ENCODE data around the gene STK38.
"Not testable (repeated sequence)": the region's sequence is repeated elsewhere in the genome, so short reads cannot be mapped to it uniquely, and the experiment has no call there.

Gene STK38

DNA sequence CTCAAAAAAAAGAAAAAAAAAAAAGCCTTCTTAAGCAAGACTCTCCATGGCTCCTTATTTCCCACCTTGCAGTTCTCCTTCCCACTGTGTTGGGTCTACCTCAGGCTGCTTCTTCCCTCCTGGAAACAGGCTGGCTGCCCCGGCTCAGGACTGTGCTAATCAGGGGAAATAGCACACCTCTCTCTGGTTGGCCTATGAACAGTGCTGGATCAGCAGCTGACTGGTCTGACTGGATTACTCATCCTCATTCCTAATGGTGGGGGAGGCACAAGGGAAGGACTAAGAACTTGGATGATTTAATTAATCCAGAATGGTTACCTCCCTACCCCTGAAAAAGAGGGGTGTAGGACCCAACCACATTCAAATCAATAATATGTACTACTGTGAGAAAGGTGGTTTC is 43.0 kb upstream of the STK38 start:
- Histone ChIP-seq H3K27me3 (replicated peaks; ENCODE audit: insufficient read depth, low read length) (no peaks in the 10 kb centered on the region), H3K9ac (ENCODE audit: low read length) (no peak overlapping the region), H3K79me2 (ENCODE audit: low read length) (peaks cover 11% of the 10 kb centered on the region), H3K4me3 (ENCODE audit: low read length) (no peak overlapping the region), H3K4me1 (ENCODE audit: low read length) (peaks cover 15% of the 10 kb centered on the region; the same call in 1 of the 2 replicates), H3K36me3 (replicated peaks; ENCODE audit: insufficient read depth, low read length) (no peaks in the 10 kb centered on the region), H3K9me3 (replicated peaks; ENCODE audit: insufficient read depth, low read length) (no peaks in the 10 kb centered on the region), H3K27ac (ENCODE audit: low read length) (no peak overlapping the region), H3F3A (ENCODE audit: insufficient read depth, low read length) (peaks cover 30% of the 10 kb centered on the region), H2AFZ (ENCODE audit: low read length) (no peak overlapping the region), H3K4me2 (ENCODE audit: low read depth, low read length) (no peak overlapping the region), H4K20me1 (ENCODE audit: insufficient read depth, low read length) (peaks cover 6% of the 10 kb centered on the region), H3K9me2 (replicated peaks; ENCODE audit: insufficient read depth, low read length) (no peaks in the 10 kb centered on the region)
- TF ChIP-seq EZH2phosphoT487 (IDR thresholded peaks at IDR 0.05; ENCODE audit: low read length), result no peak
- no peak for TF ChIP-seq EZH2 (optimal IDR thresholded peaks at IDR 0.05; ENCODE audit: low read depth, low read length)
- TF ChIP-seq, protein P1, sequence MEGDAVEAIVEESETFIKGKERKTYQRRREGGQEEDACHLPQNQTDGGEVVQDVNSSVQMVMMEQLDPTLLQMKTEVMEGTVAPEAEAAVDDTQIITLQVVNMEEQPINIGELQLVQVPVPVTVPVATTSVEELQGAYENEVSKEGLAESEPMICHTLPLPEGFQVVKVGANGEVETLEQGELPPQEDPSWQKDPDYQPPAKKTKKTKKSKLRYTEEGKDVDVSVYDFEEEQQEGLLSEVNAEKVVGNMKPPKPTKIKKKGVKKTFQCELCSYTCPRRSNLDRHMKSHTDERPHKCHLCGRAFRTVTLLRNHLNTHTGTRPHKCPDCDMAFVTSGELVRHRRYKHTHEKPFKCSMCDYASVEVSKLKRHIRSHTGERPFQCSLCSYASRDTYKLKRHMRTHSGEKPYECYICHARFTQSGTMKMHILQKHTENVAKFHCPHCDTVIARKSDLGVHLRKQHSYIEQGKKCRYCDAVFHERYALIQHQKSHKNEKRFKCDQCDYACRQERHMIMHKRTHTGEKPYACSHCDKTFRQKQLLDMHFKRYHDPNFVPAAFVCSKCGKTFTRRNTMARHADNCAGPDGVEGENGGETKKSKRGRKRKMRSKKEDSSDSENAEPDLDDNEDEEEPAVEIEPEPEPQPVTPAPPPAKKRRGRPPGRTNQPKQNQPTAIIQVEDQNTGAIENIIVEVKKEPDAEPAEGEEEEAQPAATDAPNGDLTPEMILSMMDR (IDR thresholded peaks at IDR 0.05; ENCODE audit: low read length), result no peak
- DNase-seq, result no peak

DNA sequence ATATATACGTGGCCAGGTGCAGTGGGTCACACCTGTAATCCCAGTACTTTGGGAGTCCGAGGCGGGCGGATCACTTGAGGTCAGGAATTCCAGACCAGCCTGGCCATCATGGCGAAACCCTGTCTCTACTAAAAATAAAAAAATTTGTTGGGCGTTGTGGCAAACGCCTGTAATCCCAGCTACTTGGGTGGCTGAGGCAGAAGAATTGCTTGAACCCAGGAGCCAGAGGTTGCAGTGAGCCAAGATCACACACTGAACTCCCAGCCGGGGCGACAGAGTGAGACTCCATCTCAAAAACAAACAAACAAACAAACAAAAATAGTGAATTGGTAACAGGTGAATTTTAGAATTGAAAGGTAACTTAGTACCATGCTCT is 41.7 kb upstream of the STK38 start:
- not testable (repeated sequence) for H3K9me2 ChIP-seq (replicated peaks; ENCODE audit: insufficient read depth, low read length); H3K9me3 ChIP-seq (replicated peaks; ENCODE audit: insufficient read depth, low read length); H3K27ac ChIP-seq (ENCODE audit: low read length); H3K27me3 ChIP-seq (replicated peaks; ENCODE audit: insufficient read depth, low read length); H3K79me2 ChIP-seq (ENCODE audit: low read length); H3K9ac ChIP-seq (ENCODE audit: low read length); H3K36me3 ChIP-seq (replicated peaks; ENCODE audit: insufficient read depth, low read length); H2AFZ ChIP-seq (ENCODE audit: low read length); H3K4me3 ChIP-seq (ENCODE audit: low read length); H4K20me1 ChIP-seq (ENCODE audit: insufficient read depth, low read length); H3K4me2 ChIP-seq (ENCODE audit: low read depth, low read length); DNase-seq
- Histone ChIP-seq H3F3A (ENCODE audit: insufficient read depth, low read length) (peaks cover 24% of the 10 kb centered on the region), H3K4me1 (ENCODE audit: low read length) (peaks cover 15% of the 10 kb centered on the region; the same call in 1 of the 2 replicates)

DNA sequence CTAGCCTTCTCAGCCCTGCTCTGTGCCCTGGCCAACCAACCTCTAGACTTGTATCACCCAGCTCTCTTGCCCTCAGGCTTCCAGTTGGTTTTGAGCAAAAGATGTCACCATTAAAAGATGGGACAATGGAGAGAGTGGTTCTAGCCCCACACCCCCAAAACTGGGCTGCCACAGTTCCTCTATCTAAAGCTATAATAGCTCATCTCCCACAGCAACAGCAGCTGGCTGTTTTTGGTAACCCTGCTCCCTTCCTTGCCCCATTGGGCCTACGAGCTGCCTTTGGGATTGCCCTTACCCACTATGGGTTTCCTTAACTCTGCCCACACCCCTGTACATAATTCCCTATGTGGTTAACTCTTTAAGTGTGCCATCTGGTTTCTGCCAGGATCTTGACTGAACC is 39.3 kb upstream of the STK38 start:
- H3K9ac ChIP-seq (ENCODE audit: low read length), result no peak overlapping the region
- peaks cover under 1% of the 10 kb centered on the region for H3F3A ChIP-seq (ENCODE audit: insufficient read depth, low read length)
- no peaks in the 10 kb centered on the region for H4K20me1 ChIP-seq (ENCODE audit: insufficient read depth, low read length)
- H3K4me2 ChIP-seq (ENCODE audit: low read depth, low read length), result no peak overlapping the region
- H3K27me3 ChIP-seq (replicated peaks; ENCODE audit: insufficient read depth, low read length), result no peaks in the 10 kb centered on the region
- H3K27ac ChIP-seq (ENCODE audit: low read length), result no peak overlapping the region
- H3K79me2 ChIP-seq (ENCODE audit: low read length), result no peaks in the 10 kb centered on the region
- DNase-seq, result no peak
- no peaks in the 10 kb centered on the region for H3K9me3 ChIP-seq (replicated peaks; ENCODE audit: insufficient read depth, low read length)
- H2AFZ ChIP-seq (ENCODE audit: low read length), result no peak overlapping the region
- no peak overlapping the region for H3K4me3 ChIP-seq (ENCODE audit: low read length)
- no peaks in the 10 kb centered on the region for H3K9me2 ChIP-seq (replicated peaks; ENCODE audit: insufficient read depth, low read length)
- H3K36me3 ChIP-seq (replicated peaks; ENCODE audit: insufficient read depth, low read length), result no peaks in the 10 kb centered on the region
- H3K4me1 ChIP-seq (ENCODE audit: low read length), result peaks cover 6% of the 10 kb centered on the region; the same call in 1 of the 2 replicates
- TF ChIP-seq EZH2 (optimal IDR thresholded peaks at IDR 0.05; ENCODE audit: low read depth, low read length) (no peak), EZH2phosphoT487 (IDR thresholded peaks at IDR 0.05; ENCODE audit: low read length) (no peak)
- TF ChIP-seq, protein P1 (IDR thresholded peaks at IDR 0.05; ENCODE audit: low read length), result no peak

DNA sequence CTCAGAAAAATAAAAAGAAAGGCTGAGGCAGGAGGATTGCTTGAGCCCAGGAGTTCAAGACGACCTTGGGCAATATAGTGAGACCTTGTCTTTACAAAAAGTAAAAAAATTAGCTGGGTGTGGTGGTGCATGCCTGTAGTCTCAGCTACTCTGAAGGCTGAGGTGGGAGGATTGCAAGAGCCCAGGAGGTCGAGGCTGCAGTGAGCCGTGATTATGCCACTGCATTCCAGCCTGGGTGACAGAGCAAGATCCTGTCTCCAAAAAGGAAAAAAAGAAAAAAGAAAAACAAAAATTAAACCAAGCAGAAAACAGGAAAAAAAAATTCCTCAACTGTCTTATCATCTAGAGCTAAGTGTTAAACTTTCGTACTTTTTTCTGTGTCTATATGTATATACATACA is 34.4 kb upstream of the STK38 start:
- no peak overlapping the region for H2AFZ ChIP-seq (ENCODE audit: low read length)

More for the DNA sequence above, 34.4 kb upstream of the STK38 start:
- Histone ChIP-seq H3K4me2 (ENCODE audit: low read depth, low read length) (no peak overlapping the region), H3K27ac (ENCODE audit: low read length) (no peak overlapping the region), H4K20me1 (ENCODE audit: insufficient read depth, low read length) (no peaks in the 10 kb centered on the region), H3K9me3 (replicated peaks; ENCODE audit: insufficient read depth, low read length) (no peaks in the 10 kb centered on the region), H3F3A (ENCODE audit: insufficient read depth, low read length) (0 out of 2 replicates have a peak, but pooled peaks cover 4% of the 10 kb centered on the region), H3K4me1 (ENCODE audit: low read length) (peaks cover 7% of the 10 kb centered on the region; the same call in 1 of the 2 replicates), H3K79me2 (ENCODE audit: low read length) (no peaks in the 10 kb centered on the region), H3K36me3 (replicated peaks; ENCODE audit: insufficient read depth, low read length) (no peaks in the 10 kb centered on the region), H3K4me3 (ENCODE audit: low read length) (no peak overlapping the region), H3K9me2 (replicated peaks; ENCODE audit: insufficient read depth, low read length) (no peaks in the 10 kb centered on the region), H3K9ac (ENCODE audit: low read length) (no peak overlapping the region), H3K27me3 (replicated peaks; ENCODE audit: insufficient read depth, low read length) (no peaks in the 10 kb centered on the region)
- TF ChIP-seq, protein P1 (IDR thresholded peaks at IDR 0.05; ENCODE audit: low read length), result no peak
- TF ChIP-seq EZH2phosphoT487 (IDR thresholded peaks at IDR 0.05; ENCODE audit: low read length) (no peak), EZH2 (optimal IDR thresholded peaks at IDR 0.05; ENCODE audit: low read depth, low read length) (no peak)
- DNase-seq, result no peak
